Left forelimb (tissue), 1 donor: ENCODE data around the gene TMPRSS15.

Experiments used
- DNase-seq: peaks from one replicate; pipeline ENCODE4 v3.0.0-alpha.2; 2018; ENCODE audit warnings: low spot score

TMPRSS15 gene

DNA sequence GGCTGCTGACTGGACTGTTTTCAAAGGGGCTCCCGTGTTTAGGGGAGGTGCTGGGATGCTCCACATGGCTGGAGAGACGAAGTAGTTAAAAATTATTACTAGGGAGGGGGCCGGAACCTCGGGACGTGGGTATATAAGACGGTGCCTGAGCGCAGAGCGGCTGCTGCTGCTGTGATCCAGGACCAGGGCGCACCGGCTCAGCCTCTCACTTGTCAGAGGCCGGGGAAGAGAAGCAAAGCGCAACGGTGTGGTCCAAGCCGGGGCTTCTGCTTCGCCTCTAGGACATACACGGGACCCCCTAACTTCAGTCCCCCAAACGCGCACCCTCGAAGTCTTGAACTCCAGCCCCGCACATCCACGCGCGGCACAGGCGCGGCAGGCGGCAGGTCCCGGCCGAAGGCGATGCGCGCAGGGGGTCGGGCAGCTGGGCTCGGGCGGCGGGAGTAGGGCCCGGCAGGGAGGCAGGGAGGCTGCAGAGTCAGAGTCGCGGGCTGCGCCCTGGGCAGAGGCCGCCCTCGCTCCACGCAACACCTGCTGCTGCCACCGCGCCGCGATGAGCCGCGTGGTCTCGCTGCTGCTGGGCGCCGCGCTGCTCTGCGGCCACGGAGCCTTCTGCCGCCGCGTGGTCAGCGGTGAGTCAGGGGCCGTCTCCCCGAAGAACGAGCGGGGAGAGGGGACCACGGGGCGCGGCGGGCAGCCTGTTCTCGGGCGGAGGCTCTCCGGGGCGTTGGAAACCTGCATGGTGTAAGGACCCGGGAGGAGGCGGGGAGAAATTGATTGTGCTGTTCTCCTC, 158.7 kb downstream of the TMPRSS15 start, which contains the start of gene CHODL:
Gene CHODL (plus strand): TSS at position 163 of the 793 bp plus-strand sequence. CDS start 391 bp downstream, at position 554.
- DNase-seq: peak; percentile 80

DNA sequence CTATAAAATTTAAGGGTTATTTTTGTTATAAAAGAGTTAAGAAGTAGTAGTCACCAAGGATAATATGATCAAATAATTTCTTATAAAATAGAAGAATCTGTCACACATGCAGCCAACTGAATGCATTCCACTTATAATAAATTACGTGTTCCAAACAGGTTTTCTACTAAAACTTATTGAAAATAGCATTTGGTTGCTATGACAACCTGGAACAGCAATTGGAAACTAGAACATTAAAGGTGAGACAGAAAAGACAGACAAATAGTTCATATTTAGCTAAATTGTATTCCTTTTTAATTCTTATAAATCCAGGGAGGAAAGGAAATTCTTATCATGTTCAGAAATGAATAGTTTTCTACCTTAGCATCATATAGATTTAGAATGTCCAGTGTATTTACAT, 168.0 kb downstream of the TMPRSS15 start:
- no peak for DNase-seq

DNA sequence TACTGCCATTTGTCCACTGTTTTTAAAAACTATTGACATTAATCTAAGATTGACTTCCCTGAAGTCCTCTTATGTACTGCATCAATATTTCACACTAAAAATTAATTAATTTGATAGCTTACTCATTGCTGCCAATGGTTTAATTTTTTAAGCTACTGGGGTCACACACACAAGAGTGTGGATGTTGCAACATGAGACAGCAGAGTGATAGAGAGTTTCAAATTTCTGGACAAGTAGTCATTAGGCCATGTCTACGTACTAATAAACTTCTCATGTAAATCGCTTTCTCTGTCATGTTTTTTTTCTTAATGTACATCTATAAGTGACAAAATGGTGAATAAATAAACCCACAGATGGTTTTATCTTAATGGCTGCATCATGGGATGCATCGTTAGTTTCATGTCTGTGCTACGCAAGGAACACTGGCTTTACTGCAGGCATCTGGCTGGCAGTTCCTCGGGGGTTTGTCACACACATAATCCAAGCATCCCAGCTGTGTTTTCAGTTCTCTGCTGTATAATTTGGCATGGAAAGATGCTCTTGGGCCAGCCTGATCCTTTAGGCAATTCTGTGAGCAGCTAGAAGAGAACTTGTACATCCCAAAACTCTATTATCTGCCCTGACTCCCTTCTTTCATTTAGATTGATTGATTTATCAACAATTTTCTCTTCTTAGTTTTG, 175.4 kb downstream of the TMPRSS15 start:
- no peak for DNase-seq

- no peak for DNase-seq
These were observed 181.2 kb downstream of the TMPRSS15 start for GRCh38 chr21:18222346-18222745.

DNA sequence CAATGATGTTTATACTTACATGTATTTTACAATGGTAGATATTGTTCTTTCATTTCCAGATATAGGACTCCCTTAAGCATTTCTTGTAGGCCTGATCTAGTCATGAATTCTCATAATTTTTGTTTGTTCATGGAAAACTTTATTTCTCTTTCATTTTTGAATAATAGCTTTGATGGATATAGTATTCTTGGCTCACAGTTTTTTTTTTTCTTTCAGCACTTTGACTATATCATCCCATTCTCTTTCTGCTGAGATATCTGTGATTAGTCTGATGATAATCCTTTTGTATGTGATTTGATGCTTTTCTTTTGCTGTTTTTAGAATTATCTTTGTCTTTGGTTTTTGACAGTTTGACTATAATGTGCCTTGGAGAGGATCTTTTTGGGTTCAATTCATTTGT, 183.1 kb downstream of the TMPRSS15 start:
- no peak for DNase-seq
